Measurements from ENCODE around the gene POU4F1. TPM values are rescaled to one million over a fixed set of nuclear protein-coding genes. Genes with fewer than 3 reads are reported as not detected.

Gene POU4F1
- total RNA-seq, 4 donors from 2014 or later, result not detected

GRCh38 chr13:78600280-78600883, 3.0 kb downstream of the POU4F1 start:
- Histone ChIP-seq H3K4me3 (no peak overlapping the region), H3K27ac (no peak overlapping the region), H3K27me3 (peaks cover 0 to 78% of the 10 kb centered on the region in 2 donors), H3K4me1 (peaks cover 0 to 36% (median 8%) of the 10 kb centered on the region in 4 donors), H3K9me3 (peaks cover 0 to 7% (median 0%) of the 10 kb centered on the region in 4 donors), H3K36me3 (no peaks in the 10 kb centered on the region)
- TF ChIP-seq CTCF (IDR thresholded peaks at IDR 0.05) (no peak), POLR2A (IDR thresholded peaks at IDR 0.05) (no peak)
- no peak for DNase-seq

- H3K36me3 ChIP-seq, result no peaks in the 10 kb centered on the region
These were observed 3.6 kb downstream of the POU4F1 start for GRCh38 chr13:78599645-78600279.

GRCh38 chr13:78598966-78599644, 4.2 kb downstream of the POU4F1 start:
- Histone ChIP-seq H3K36me3 (no peaks in the 10 kb centered on the region), H3K4me1 (peaks cover 0 to 36% (median 8%) of the 10 kb centered on the region in 4 donors), H3K27me3 (peaks cover 0 to 77% of the 10 kb centered on the region in 2 donors), H3K27ac (no peak overlapping the region), H3K4me3 (no peak overlapping the region), H3K9me3 (peaks cover 0 to 7% (median 0%) of the 10 kb centered on the region in 4 donors)
- TF ChIP-seq POLR2A (IDR thresholded peaks at IDR 0.05) (no peak), CTCF (IDR thresholded peaks at IDR 0.05) (no peak)
- no peak for DNase-seq

More at GRCh38 chr13:78599645-78600279, 3.6 kb downstream of the POU4F1 start:
- Histone ChIP-seq H3K27ac (no peak overlapping the region), H3K4me1 (peaks cover 0 to 36% (median 8%) of the 10 kb centered on the region in 4 donors), H3K9me3 (peaks cover 0 to 7% (median 0%) of the 10 kb centered on the region in 4 donors), H3K4me3 (no peak overlapping the region), H3K27me3 (peaks cover 0 to 78% of the 10 kb centered on the region in 2 donors)
- DNase-seq, result no peak
- TF ChIP-seq CTCF (IDR thresholded peaks at IDR 0.05) (no peak), POLR2A (IDR thresholded peaks at IDR 0.05) (no peak)

GRCh38 chr13:78598116-78598781, 5.1 kb downstream of the POU4F1 start:
- Histone ChIP-seq H3K9me3 (peaks cover 0 to 14% (median 0%) of the 10 kb centered on the region in 4 donors), H3K27me3 (peaks cover 0 to 78% of the 10 kb centered on the region in 2 donors), H3K4me3 (no peak overlapping the region), H3K4me1 (peaks cover 0 to 31% (median 8%) of the 10 kb centered on the region in 4 donors), H3K36me3 (no peaks in the 10 kb centered on the region), H3K27ac (no peak overlapping the region)
- no peak for DNase-seq
- TF ChIP-seq POLR2A (IDR thresholded peaks at IDR 0.05) (no peak), CTCF (IDR thresholded peaks at IDR 0.05) (no peak)

GRCh38 chr13:78597602-78597932, 5.8 kb downstream of the POU4F1 start:
- H3K9me3 ChIP-seq, result peaks cover 0 to 16% (median 0%) of the 10 kb centered on the region in 4 donors
- H3K4me3 ChIP-seq, result no peak overlapping the region
- no peaks in the 10 kb centered on the region for H3K36me3 ChIP-seq
- TF ChIP-seq POLR2A (IDR thresholded peaks at IDR 0.05), result no peak
- TF ChIP-seq CTCF (IDR thresholded peaks at IDR 0.05), result no peak
- H3K4me1 ChIP-seq, result peaks cover 0 to 25% (median 4%) of the 10 kb centered on the region in 4 donors
- H3K27me3 ChIP-seq, result peaks cover 0 to 72% of the 10 kb centered on the region in 2 donors
- H3K27ac ChIP-seq, result no peak overlapping the region
- no peak for DNase-seq

Measured in Peyer's patch (tissue), 4 donors.